ENCODE measurements around the gene CLGN. TPM values are rescaled to one million over a fixed set of nuclear protein-coding genes. Genes with fewer than 3 reads are reported as not detected.

The CLGN gene
- total and polyA plus RNA-seq, 7 donors, result 0.14 to 0.89 (median 0.39) TPM

- ATAC-seq, result no peak
- Histone ChIP-seq H3K27ac (no peak overlapping the region), H3K27me3 (ENCODE audit: insufficient read depth in 3 of 3, low read length in 2 of 3) (no peaks in the 10 kb centered on the region), H3K36me3 (ENCODE audit: insufficient read depth in 1 of 2, low read depth in 1 of 2) (no peaks in the 10 kb centered on the region), H3K4me1 (peaks cover 3% of the 10 kb centered on the region), H3K9me3 (no peaks in the 10 kb centered on the region), H3K4me3 (no peak overlapping the region)
- 72 to 84% (median 80%) methylated on average over 3 of the region's 3 CpGs for WGBS, 3 donors
- no peak for DNase-seq
- no peak for TF ChIP-seq CTCF (IDR thresholded peaks at IDR 0.05)
- intact Hi-C loops (cut with DNase I), result no loop called here
Measured at GRCh38 chr4:140368686-140369085, 58.8 kb downstream of the CLGN start.

GRCh38 chr4:140367738-140368137, 59.7 kb downstream of the CLGN start:
- 68 to 85% (median 70%) methylated on average over 2 of the region's 2 CpGs for WGBS, 3 donors
- peaks cover 3% of the 10 kb centered on the region for H3K4me1 ChIP-seq
- intact Hi-C loops (cut with DNase I), result no loop called here
- no peak overlapping the region for H3K4me3 ChIP-seq
- H3K36me3 ChIP-seq (ENCODE audit: insufficient read depth in 1 of 2, low read depth in 1 of 2), result no peaks in the 10 kb centered on the region
- H3K27me3 ChIP-seq (ENCODE audit: insufficient read depth in 3 of 3, low read length in 2 of 3), result no peaks in the 10 kb centered on the region
- no peak for DNase-seq
- no peaks in the 10 kb centered on the region for H3K9me3 ChIP-seq
- no peak for TF ChIP-seq CTCF (IDR thresholded peaks at IDR 0.05)
- ATAC-seq, result no peak
- H3K27ac ChIP-seq, result no peak overlapping the region

GRCh38 chr4:140363558-140363957, 63.9 kb downstream of the CLGN start:
- Histone ChIP-seq H3K4me1 (no peaks in the 10 kb centered on the region), H3K4me3 (no peak overlapping the region), H3K27me3 (ENCODE audit: insufficient read depth in 3 of 3, low read length in 2 of 3) (no peaks in the 10 kb centered on the region), H3K9me3 (no peaks in the 10 kb centered on the region), H3K36me3 (ENCODE audit: insufficient read depth in 1 of 2, low read depth in 1 of 2) (no peaks in the 10 kb centered on the region), H3K27ac (no peak overlapping the region)
- ATAC-seq (no peak), DNase-seq (no peak)
- intact Hi-C loops (cut with DNase I), result loop anchor here in 1 of 2 donors (5.0 kb wide), 1 partner anchor 489 kb away; no protein-coding TSS in a partner anchor
- TF ChIP-seq CTCF (IDR thresholded peaks at IDR 0.05), result no peak

GRCh38 chr4:140363051-140363450, 64.4 kb downstream of the CLGN start:
- no peak overlapping the region for H3K4me3 ChIP-seq
- TF ChIP-seq CTCF (IDR thresholded peaks at IDR 0.05), result no peak
- H3K9me3 ChIP-seq, result no peaks in the 10 kb centered on the region
- no peaks in the 10 kb centered on the region for H3K27me3 ChIP-seq (ENCODE audit: insufficient read depth in 3 of 3, low read length in 2 of 3)
- no peaks in the 10 kb centered on the region for H3K4me1 ChIP-seq
- DNase-seq (no peak), ATAC-seq (no peak)
- H3K27ac ChIP-seq, result no peak overlapping the region
- intact Hi-C loops (cut with DNase I), result loop anchor here in 1 of 2 donors (5.0 kb wide), 1 partner anchor 489 kb away; no protein-coding TSS in a partner anchor
- no peaks in the 10 kb centered on the region for H3K36me3 ChIP-seq (ENCODE audit: insufficient read depth in 1 of 2, low read depth in 1 of 2)
- WGBS, 3 donors, result 90 to 94% (median 93%) methylated on average over 3 of the region's 3 CpGs

- ATAC-seq (no peak), DNase-seq (no peak)
- intact Hi-C loops (cut with DNase I), result loop anchor here in 1 of 2 donors (5.0 kb wide), 1 partner anchor 491 kb away; no protein-coding TSS in a partner anchor
- Histone ChIP-seq H3K27me3 (ENCODE audit: insufficient read depth in 3 of 3, low read length in 2 of 3) (no peaks in the 10 kb centered on the region), H3K36me3 (ENCODE audit: insufficient read depth in 1 of 2, low read depth in 1 of 2) (no peaks in the 10 kb centered on the region), H3K4me3 (no peak overlapping the region), H3K27ac (no peak overlapping the region), H3K4me1 (no peaks in the 10 kb centered on the region), H3K9me3 (no peaks in the 10 kb centered on the region)
- TF ChIP-seq CTCF (IDR thresholded peaks at IDR 0.05), result no peak
- 88 to 96% (median 91%) methylated on average over 4 of the region's 4 CpGs for WGBS, 3 donors
Measured at GRCh38 chr4:140361099-140361498, 66.3 kb downstream of the CLGN start.
